Endothelial cell of umbilical vein (primary cell): ENCODE data around the gene TPR. TPM values are rescaled to one million over a fixed set of nuclear protein-coding genes. Genes with fewer than 3 reads are reported as not detected.

Experiments
- BruUV-seq: library from RNA; stranded (reverse); fragments of 400-500 nt; replicated peaks from 2 replicates; lab custom pipeline; 2021; lab: Mats Ljungman, UMichigan
- CTCF ChIA-PET: fragments of 300-600, 350-600 bp; sonication (Branson Sonifier 250); formaldehyde crosslinking; loops from one replicate; lab custom pipeline; 2021; ENCODE audit warnings: antibody characterized with exemption, inconsistent platforms; lab: Charles Lee
- POLR2A ChIA-PET: fragments of 300-600, 350-600 bp; sonication (Branson Sonifier 250); formaldehyde crosslinking; loops from one replicate; lab custom pipeline; 2021; ENCODE audit warnings: antibody characterized with exemption, inconsistent platforms; lab: Charles Lee
- DNase-seq: peaks from one replicate; pipeline ENCODE4 v3.0.0-alpha.2; 2011; ENCODE audit warnings: low read depth, low spot score
- FAIRE-seq: peaks from 2 replicates; lab custom pipeline; 2011; peaks lifted over from hg19 to GRCh38; lab: Jason Lieb, UNC
- H2AFZ ChIP-seq: 2 replicates; pipeline ENCODE4 v1.6.0; 2012; ENCODE audit warnings: low read depth, low read length, control low read depth, inconsistent platforms
- H3K27ac ChIP-seq: 2 replicates; pipeline ENCODE4 v1.5.1; 2011; ENCODE audit warnings: low read depth, mild to moderate bottlenecking, control low read depth, low read length, moderate library complexity; ENCODE audit not compliant: insufficient read depth
- H3K27me3 ChIP-seq, 2 experiments: 2 replicates each; pipeline versions ENCODE4 v1.6.0 to v1.6.1; 2011; ENCODE audit warnings: low read length in 2 of 2, mixed read lengths in 1 of 2; ENCODE audit not compliant: control insufficient read depth in 2 of 2, insufficient read depth in 2 of 2
- H3K36me3 ChIP-seq, 2 experiments: 2 replicates in 1 of 2; 3 replicates in 1 of 2; pipeline ENCODE4 v1.5.1; 2011; ENCODE audit warnings: low read length in 2 of 2, mild to moderate bottlenecking in 1 of 2, moderate library complexity in 1 of 2; ENCODE audit not compliant: control insufficient read depth in 2 of 2, insufficient read depth in 2 of 2; ENCODE audit errors: extremely low read depth in 1 of 2
- H3K4me1 ChIP-seq: 3 replicates; pipeline ENCODE4 v1.5.1; 2011; ENCODE audit warnings: mild to moderate bottlenecking, low read length; ENCODE audit not compliant: control insufficient read depth, insufficient read depth; ENCODE audit errors: extremely low read depth
- H3K4me2 ChIP-seq: 2 replicates; pipeline ENCODE4 v1.6.1; 2011; ENCODE audit warnings: low read length, control low read depth, mixed read lengths; ENCODE audit not compliant: insufficient read depth
- H3K4me3 ChIP-seq, 3 experiments: fragments of 200-600 bp in 1 of 3; sonication (generic), shearing (Covaris generic) in 1 of 3; replicated peaks in 1 of 3; 2 replicates each; pipeline ENCODE4 v1.5.1; 2011 to 2016; ENCODE audit warnings: control low read depth in 3 of 3, low read length in 3 of 3, mild to moderate bottlenecking in 2 of 3, inconsistent platforms in 1 of 3, low read depth in 1 of 3, moderate library complexity in 1 of 3; ENCODE audit not compliant: insufficient read depth in 1 of 3
- H3K79me2 ChIP-seq: 2 replicates; pipeline ENCODE4 v1.6.0; 2012; ENCODE audit warnings: low read length, inconsistent platforms; ENCODE audit not compliant: control insufficient read depth, insufficient read depth
- H3K9ac ChIP-seq: replicated peaks from 2 replicates; pipeline ENCODE3; 2011; ENCODE audit warnings: low read length, control low read depth; ENCODE audit not compliant: insufficient read depth; ENCODE audit errors: extremely low read depth
- H3K9me1 ChIP-seq: replicated peaks from 3 replicates; pipeline ENCODE4 v1.6.0; 2011; ENCODE audit warnings: mild to moderate bottlenecking, low read length; ENCODE audit not compliant: control insufficient read depth, insufficient read depth; ENCODE audit errors: extremely low read depth
- H3K9me3 ChIP-seq: replicated peaks from 2 replicates; pipeline ENCODE4 v1.5.1; 2012; ENCODE audit warnings: low read length, inconsistent platforms; ENCODE audit not compliant: control insufficient read depth, insufficient read depth
- H4K20me1 ChIP-seq: replicated peaks from 2 replicates; pipeline ENCODE3; 2011; ENCODE audit warnings: mild to moderate bottlenecking, low read length; ENCODE audit not compliant: control insufficient read depth, insufficient read depth; ENCODE audit errors: extremely low read depth
- FOS ChIP-seq: IDR thresholded peaks from 2 replicates; pipeline ENCODE4 v1.6.1; 2011; ENCODE audit warnings: mild to moderate bottlenecking, low read length, moderate library complexity, borderline replicate concordance; ENCODE audit not compliant: insufficient read depth
- JUN ChIP-seq: IDR thresholded peaks from 2 replicates; pipeline ENCODE4 v1.6.1; 2011; ENCODE audit warnings: borderline replicate concordance, low read depth; ENCODE audit not compliant: insufficient read length, insufficient read depth
- MAX ChIP-seq: IDR thresholded peaks from 2 replicates; pipeline ENCODE4 v1.6.1; 2011; ENCODE audit not compliant: insufficient read depth, insufficient read length
- MYC ChIP-seq: IDR thresholded peaks from one replicate; pipeline ENCODE4 v1.6.1; 2011; ENCODE audit warnings: mild to moderate bottlenecking, low read depth, low read length
- POLR2A ChIP-seq: IDR thresholded peaks from 2 replicates; pipeline ENCODE4 v1.6.1; 2012; ENCODE audit warnings: low read depth, mild to moderate bottlenecking, control low read depth, low read length
- POLR2AphosphoS5 ChIP-seq: IDR thresholded peaks from 2 replicates; pipeline ENCODE4 v1.6.1; 2012; ENCODE audit warnings: low read depth, mild to moderate bottlenecking, control low read depth, low read length, moderate library complexity; ENCODE audit not compliant: insufficient read depth
- dilution Hi-C: fragments of 300-500 bp; cut with MboI; formaldehyde crosslinking; loops from one replicate; pipeline ENCODE4 v1.15.0; 2019; ENCODE audit warnings: low sequenced_read_pairs; ENCODE audit not compliant: extremely low pct_ligation_motif_present
- intact Hi-C: fragments of 100-400 bp; cut with micrococcal nuclease; formaldehyde crosslinking; loops from one replicate; pipeline ENCODE4 v1.10.0; 2022
- polyA plus RNA-seq, 4 experiments: library from polyadenylated mRNA; depleted of rRNA in 3 of 4; stranded (reverse) in 3 of 4; unstranded in 1 of 4; fragments of >200 nt; gene quantifications; 2 replicates each; pipeline versions ENCODE4 v1.2.1 to v1.2.3, GENCODE V29; 2011 to 2012; ENCODE audit warnings: missing spikeins in 1 of 4
- total RNA-seq: library from RNA; stranded (reverse); gene quantifications from 2 replicates; pipeline ENCODE4 v1.2.3, GENCODE V29; 2021
- TF ChIP-seq, protein P1 (sequence below), 2 donors: IDR thresholded peaks; 1 replicate in 1 of 2; 2 replicates in 1 of 2; pipeline ENCODE4 v1.5.1; 2011; ENCODE audit warnings: low read length in 2 of 2, mild to moderate bottlenecking in 2 of 2, moderate library complexity in 2 of 2, control low read depth in 1 of 2, inconsistent platforms in 1 of 2, low read depth in 1 of 2; ENCODE audit not compliant: insufficient read depth in 1 of 2; ENCODE audit errors: extremely low read depth in 1 of 2

Gene TPR
- total and polyA plus RNA-seq, 2 donors (not counting 3 experiments of a cell fraction or from before 2014, with no cell fraction given) = 49.4 to 118 TPM

GRCh38 chr1:186301448-186301847 is 73.6 kb downstream of the TPR start:
- H3K9me3 ChIP-seq = no peaks in the 10 kb centered on the region
- POLR2A ChIA-PET = no interaction called here
- no peak for DNase-seq
- CTCF ChIA-PET = no interaction called here
- H3K9me1 ChIP-seq = no peaks in the 10 kb centered on the region
- no peak overlapping the region for H3K4me2 ChIP-seq
- no peak overlapping the region for H3K4me3 ChIP-seq
- H3K9ac ChIP-seq = no peak overlapping the region
- no peak for FAIRE-seq
- intact Hi-C loops = loop anchor here (10.0 kb wide), 1 partner anchor 487 kb away; no protein-coding TSS in a partner anchor
- dilution Hi-C loops = no loop called here
- H3K79me2 ChIP-seq = no peaks in the 10 kb centered on the region
- H2AFZ ChIP-seq = no peak overlapping the region
- no peaks in the 10 kb centered on the region for H3K27me3 ChIP-seq
- H4K20me1 ChIP-seq = no peaks in the 10 kb centered on the region
- no peaks in the 10 kb centered on the region for H3K36me3 ChIP-seq
- BruUV-seq = no TSS peak
- TF ChIP-seq FOS (no peak), POLR2A (no peak), POLR2AphosphoS5 (no peak), MYC (no peak), MAX (no peak), JUN (no peak)
- TF ChIP-seq, protein P1, sequence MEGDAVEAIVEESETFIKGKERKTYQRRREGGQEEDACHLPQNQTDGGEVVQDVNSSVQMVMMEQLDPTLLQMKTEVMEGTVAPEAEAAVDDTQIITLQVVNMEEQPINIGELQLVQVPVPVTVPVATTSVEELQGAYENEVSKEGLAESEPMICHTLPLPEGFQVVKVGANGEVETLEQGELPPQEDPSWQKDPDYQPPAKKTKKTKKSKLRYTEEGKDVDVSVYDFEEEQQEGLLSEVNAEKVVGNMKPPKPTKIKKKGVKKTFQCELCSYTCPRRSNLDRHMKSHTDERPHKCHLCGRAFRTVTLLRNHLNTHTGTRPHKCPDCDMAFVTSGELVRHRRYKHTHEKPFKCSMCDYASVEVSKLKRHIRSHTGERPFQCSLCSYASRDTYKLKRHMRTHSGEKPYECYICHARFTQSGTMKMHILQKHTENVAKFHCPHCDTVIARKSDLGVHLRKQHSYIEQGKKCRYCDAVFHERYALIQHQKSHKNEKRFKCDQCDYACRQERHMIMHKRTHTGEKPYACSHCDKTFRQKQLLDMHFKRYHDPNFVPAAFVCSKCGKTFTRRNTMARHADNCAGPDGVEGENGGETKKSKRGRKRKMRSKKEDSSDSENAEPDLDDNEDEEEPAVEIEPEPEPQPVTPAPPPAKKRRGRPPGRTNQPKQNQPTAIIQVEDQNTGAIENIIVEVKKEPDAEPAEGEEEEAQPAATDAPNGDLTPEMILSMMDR (IDR thresholded peaks at IDR 0.05; ENCODE audit: extremely low read depth in 1 of 2, insufficient read depth in 1 of 2, low read depth in 1 of 2, low read length in 2 of 2) = no peak
- H3K4me1 ChIP-seq = peaks cover 4% of the 10 kb centered on the region
- H3K27ac ChIP-seq = no peak overlapping the region
